Right lobe of liver (tissue), 6 donors: ENCODE measurements around the gene FANCE. TPM values are rescaled to one million over a fixed set of nuclear protein-coding genes. Genes with fewer than 3 reads are reported as not detected.

ENCODE experiments used
- ATAC-seq, 4 donors: fragments of 200-7000 bp; cut with Tn5 transposase; one replicate each; pipeline ENCODE4 v1.9.1; 2020; ENCODE audit warnings: mild to moderate bottlenecking in 4 of 4, moderate library complexity in 4 of 4
- DNase-seq, 3 donors: peaks; one replicate each; pipeline ENCODE4 v3.0.0-alpha.2; 2020
- H3K27ac ChIP-seq, 3 donors: fragments of 200-600 bp; one replicate each; pipeline ENCODE4 v1.8.0; 2022
- H3K27me3 ChIP-seq, 2 donors: fragments of 200-600 bp; one replicate each; pipeline ENCODE4 v1.8.0; 2022
- H3K36me3 ChIP-seq, 4 donors: fragments of 200-600 bp; sonication (generic) in 1 of 4; one replicate each; pipeline versions ENCODE4 v1.5.1 to v1.8.0; 2017 to 2022; ENCODE audit warnings: control low read depth in 1 of 4
- H3K4me1 ChIP-seq, 4 donors: fragments of 200-600 bp; sonication (generic) in 1 of 4; one replicate each; pipeline versions ENCODE4 v1.5.1 to v1.8.0; 2017 to 2022; ENCODE audit warnings: control low read depth in 1 of 4
- H3K4me3 ChIP-seq, 3 donors: fragments of 200-600 bp; one replicate each; pipeline ENCODE4 v1.8.0; 2022
- H3K9me3 ChIP-seq, 4 donors: fragments of 200-600 bp; sonication (generic) in 1 of 4; one replicate each; pipeline versions ENCODE4 v1.5.1 to v1.8.0; 2017 to 2022; ENCODE audit warnings: control low read depth in 1 of 4
- CTCF ChIP-seq, 4 donors: fragments of 200-600 bp in 3 of 4; fragments of 450-650 bp in 1 of 4; IDR thresholded peaks; one replicate each; pipeline versions ENCODE4 v1.5.1 to v1.8.0; 2016 to 2022; ENCODE audit warnings: antibody characterized with exemption in 4 of 4, mild to moderate bottlenecking in 2 of 4
- POLR2A ChIP-seq: fragments of 450-650 bp; IDR thresholded peaks from one replicate; pipeline ENCODE4 v1.6.1; 2017; ENCODE audit warnings: antibody characterized with exemption, mild to moderate bottlenecking
- WGBS: methylation state at CpG from one replicate; pipeline ENCODE4 v1.1.6; 2018; ENCODE audit warnings: low coverage, low lambda C conversion rate; ENCODE audit not compliant: insufficient coverage; ENCODE audit errors: missing lambda C conversion rate; 5-methylcytosine and 5-hydroxymethylcytosine counted together
- intact Hi-C, 2 donors: fragments of 100-400 bp; cut with DNase I; formaldehyde crosslinking; loops; one replicate each; pipeline versions ENCODE4 v1.11.2 to v1.14.1; 2022
- total RNA-seq, 6 experiments: library from RNA; depleted of rRNA in 2 of 6; stranded (reverse); fragments of >200 nt in 2 of 6; fragmentation: NEBNext Ultra II Directional in 3 of 6; extraction: Animal tissue kit (Norgen Biotek cat#: 25700) in 3 of 6; gene quantifications; one replicate each; pipeline versions ENCODE4 v1.1.0 to v1.2.4, GENCODE V29; 2016 to 2023
- donor health status: DM: no; HTN: yes; CAD: no.
- donor health status: DM: no; HTN: no; CAD: no.
- donor health status: DM: no; HTN: no; CAD: no.
- donor health status: DM: no; HTN: yes; CAD: no.
- donor health status: DM: no; HTN: yes; CAD: no.

The FANCE gene
- total RNA-seq, 6 experiments from 2014 or later, result 0.44 to 1.7 (median 0.95) TPM

GRCh38 chr6:35425284-35425683 lies 26.9 kb upstream of the FANCE start:
- H3K4me1 ChIP-seq, result peaks cover 0 to 14% (median 1%) of the 10 kb centered on the region in 4 donors
- no peak overlapping the region for H3K4me3 ChIP-seq
- peaks cover 0 to 3% (median 0%) of the 10 kb centered on the region in 4 donors for H3K9me3 ChIP-seq
- H3K27ac ChIP-seq, result no peak overlapping the region
- H3K36me3 ChIP-seq, result peaks cover 0 to 8% (median 2%) of the 10 kb centered on the region in 4 donors
- DNase-seq (no peak), ATAC-seq (no peak)
- no peaks in the 10 kb centered on the region for H3K27me3 ChIP-seq
- intact Hi-C loops, result no loop called here
- 71% methylated on average over 3 of the region's 3 CpGs for WGBS
- no peak for TF ChIP-seq CTCF (IDR thresholded peaks at IDR 0.05)
- no peak for TF ChIP-seq POLR2A

- no peak overlapping the region for H3K27ac ChIP-seq
- H3K36me3 ChIP-seq, result peaks cover 0 to 8% (median 2%) of the 10 kb centered on the region in 4 donors
- H3K27me3 ChIP-seq, result no peaks in the 10 kb centered on the region
- DNase-seq (no peak), ATAC-seq (peak in 3 of 4 donors; percentile 11 to 51 (median 43))
- H3K4me1 ChIP-seq, result peaks cover 0 to 14% (median 1%) of the 10 kb centered on the region in 4 donors
- peaks cover 0 to 3% (median 0%) of the 10 kb centered on the region in 4 donors for H3K9me3 ChIP-seq
- 66% methylated on average over 5 of the region's 8 CpGs for WGBS
- no peak overlapping the region for H3K4me3 ChIP-seq
- intact Hi-C loops, result no loop called here
- TF ChIP-seq CTCF (IDR thresholded peaks at IDR 0.05) (no peak), POLR2A (no peak)
Observed at GRCh38 chr6:35426074-35426473, 26.1 kb upstream of the FANCE start.

GRCh38 chr6:35427435-35427834 lies 24.7 kb upstream of the FANCE start:
- no peak overlapping the region for H3K4me3 ChIP-seq
- intact Hi-C loops, result no loop called here
- H3K36me3 ChIP-seq, result peaks cover 0 to 8% (median 2%) of the 10 kb centered on the region in 4 donors
- ATAC-seq (peak in 3 of 4 donors; percentile 3 to 24 (median 5)), DNase-seq (no peak)
- TF ChIP-seq CTCF (IDR thresholded peaks at IDR 0.05), result no peak
- no peak for TF ChIP-seq POLR2A
- peaks cover 0 to 3% (median 0%) of the 10 kb centered on the region in 4 donors for H3K9me3 ChIP-seq
- H3K27ac ChIP-seq, result no peak overlapping the region
- H3K4me1 ChIP-seq, result peaks cover 0 to 18% (median 1%) of the 10 kb centered on the region in 4 donors
- H3K27me3 ChIP-seq, result no peaks in the 10 kb centered on the region
- WGBS, result no CpG with 5 or more reads among the region's 5 CpGs

- H3K27me3 ChIP-seq, result no peaks in the 10 kb centered on the region
- TF ChIP-seq CTCF (IDR thresholded peaks at IDR 0.05), result no peak
- TF ChIP-seq POLR2A, result no peak
- 74% methylated on average over 3 of the region's 9 CpGs for WGBS
- peaks cover 0 to 3% (median 0%) of the 10 kb centered on the region in 4 donors for H3K9me3 ChIP-seq
- peaks cover 0 to 18% (median 1%) of the 10 kb centered on the region in 4 donors for H3K4me1 ChIP-seq
- no peak for DNase-seq
- peaks cover 0 to 8% (median 2%) of the 10 kb centered on the region in 4 donors for H3K36me3 ChIP-seq
- no peak overlapping the region for H3K4me3 ChIP-seq
- intact Hi-C loops, result no loop called here
- peak in 1 of 4 donors; percentile 5 for ATAC-seq
- no peak overlapping the region for H3K27ac ChIP-seq
Observed at GRCh38 chr6:35427851-35428321, 24.3 kb upstream of the FANCE start.
